Right ventricle myocardium superior (tissue), 1 donor: Measurements from ENCODE around the gene CELF2. TPM values are rescaled to one million over a fixed set of nuclear protein-coding genes. Genes with fewer than 3 reads are reported as not detected.

Source experiments
- ATAC-seq: fragments of 200-7000 bp; cut with Tn5 transposase; one replicate; pipeline ENCODE4 v1.9.1; 2020; ENCODE audit warnings: mild to moderate bottlenecking; ENCODE audit not compliant: poor library complexity
- DNase-seq: peaks from one replicate; pipeline ENCODE4 v3.0.0-alpha.2; 2020
- intact Hi-C: fragments of 100-400 bp; cut with DNase I; formaldehyde crosslinking; loops from one replicate; pipeline ENCODE4 v1.11.2; 2022
- total RNA-seq: library from RNA; stranded (reverse); fragmentation: NEBNext Ultra II Directional; extraction: Animal tissue kit (Norgen Biotek cat#: 25700); gene quantifications from one replicate; pipeline ENCODE4 v1.2.1, GENCODE V29; 2021
- donor health status: DM: no; HTN: yes; CAD: no; lungs with severe emphysema.

The CELF2 gene
- total RNA-seq, 1 donor from 2014 or later: 67.7 TPM

DNA sequence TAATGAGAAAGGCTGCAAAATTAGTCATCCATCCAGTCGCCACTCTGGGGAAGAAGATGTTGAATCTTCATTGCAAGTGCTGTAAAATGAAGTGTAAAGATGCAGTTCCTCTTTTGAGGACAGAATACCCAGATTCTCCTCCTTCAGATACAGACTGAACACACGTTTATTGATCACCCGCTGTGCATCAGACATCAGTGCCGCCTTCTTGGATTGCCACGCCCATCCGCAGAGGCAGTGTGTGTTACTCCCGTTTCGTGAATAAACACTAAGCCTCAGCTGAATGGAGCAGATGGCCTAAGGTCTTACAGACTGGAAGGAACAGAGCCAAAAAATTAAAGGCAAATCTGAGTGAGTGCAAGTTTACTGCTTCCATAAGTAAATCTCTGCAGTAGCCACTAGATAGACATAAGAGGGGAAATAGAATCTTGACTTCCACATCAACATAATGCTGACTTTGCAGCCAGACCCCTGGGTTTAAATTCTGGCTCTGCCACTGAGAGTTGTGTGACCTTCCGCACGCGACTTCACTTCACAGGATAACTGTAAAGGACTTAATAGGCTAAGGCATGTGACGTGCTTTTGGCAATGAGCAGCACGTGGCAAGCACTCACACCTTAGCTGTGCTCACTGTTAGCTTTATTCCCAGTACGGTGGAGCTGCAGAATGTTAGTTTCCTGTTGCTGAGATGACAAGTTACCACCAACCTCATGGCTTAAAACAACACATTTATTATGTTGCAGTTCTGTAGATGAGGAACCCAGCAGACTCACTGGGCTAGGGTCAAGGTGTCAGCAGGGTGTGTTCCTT is 285.9 kb downstream of the CELF2 start:
- intact Hi-C loops: no loop called here

DNA sequence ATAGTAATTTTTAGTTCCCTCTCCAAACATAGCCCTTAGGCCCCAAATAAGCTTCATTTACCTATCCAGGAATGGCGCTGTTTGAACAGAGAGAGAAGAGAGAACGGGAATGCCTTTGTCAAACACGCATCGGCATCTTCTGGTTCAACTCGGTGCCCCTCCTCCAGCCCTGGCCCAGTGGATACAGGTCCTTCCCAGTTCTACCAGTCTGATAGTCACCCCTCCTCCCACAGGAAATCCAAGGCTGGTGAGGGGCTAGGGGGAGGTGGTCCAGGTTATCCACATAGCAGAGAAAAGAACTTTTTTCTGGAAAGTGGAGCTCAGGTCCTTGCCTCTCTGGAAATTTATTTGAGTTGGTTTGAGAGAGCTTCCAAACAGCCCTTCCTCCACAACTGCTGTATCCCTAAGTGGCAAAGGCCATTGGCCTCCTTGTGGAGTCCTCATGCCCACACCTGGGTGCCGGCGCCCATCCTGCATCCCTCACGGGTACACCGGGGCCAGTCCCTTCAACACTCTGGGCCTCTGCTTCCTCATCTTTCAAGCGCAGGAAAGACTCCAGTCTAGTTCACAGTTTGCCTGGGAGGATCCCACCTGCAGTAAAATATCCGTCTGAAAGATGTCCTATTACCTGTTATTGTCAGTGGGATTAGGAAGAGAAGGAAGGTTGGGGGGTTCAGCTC is 287.4 kb downstream of the CELF2 start:
- intact Hi-C loops: no loop called here
- DNase-seq (no peak), ATAC-seq (no peak)

More for the DNA sequence above, 285.9 kb downstream of the CELF2 start:
- DNase-seq (no peak), ATAC-seq (no peak)

DNA sequence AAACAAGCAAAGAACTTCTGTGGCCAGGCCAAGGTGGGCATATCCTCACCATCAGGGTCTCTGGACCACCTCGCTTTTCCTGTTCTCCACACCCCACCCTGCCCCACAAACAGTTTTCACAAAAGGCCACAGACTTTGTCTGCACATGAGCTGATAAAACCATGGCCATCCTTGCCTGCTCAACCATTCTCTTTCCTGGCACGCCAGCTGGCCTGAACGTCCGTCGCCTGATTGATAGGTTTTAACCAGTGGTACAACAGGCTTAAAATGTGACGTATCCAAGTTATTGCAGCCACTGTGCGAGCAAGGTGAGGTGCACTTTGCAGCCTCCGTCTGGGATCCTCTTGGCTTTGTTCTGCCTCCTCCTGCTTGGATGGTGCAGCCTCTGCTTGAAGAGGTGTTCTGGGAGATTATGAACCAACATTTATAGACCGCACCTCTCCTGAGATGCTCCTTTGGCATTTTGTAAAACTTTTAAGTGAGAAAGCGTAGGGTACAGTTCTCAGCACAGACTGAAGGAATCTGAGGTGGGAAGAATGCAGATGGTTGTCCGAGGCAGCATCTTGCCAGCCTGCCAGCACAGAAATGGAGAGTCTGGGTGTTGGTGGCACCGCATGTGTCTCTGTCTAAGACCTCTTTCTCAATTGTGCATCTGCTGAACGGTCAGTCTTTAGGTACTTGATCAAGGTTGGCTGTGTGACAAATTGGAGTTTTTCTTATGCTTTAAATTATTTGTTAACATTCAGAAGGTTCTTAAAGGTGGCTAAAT is 288.3 kb downstream of the CELF2 start:
- DNase-seq (no peak), ATAC-seq (no peak)
- intact Hi-C loops: no loop called here

DNA sequence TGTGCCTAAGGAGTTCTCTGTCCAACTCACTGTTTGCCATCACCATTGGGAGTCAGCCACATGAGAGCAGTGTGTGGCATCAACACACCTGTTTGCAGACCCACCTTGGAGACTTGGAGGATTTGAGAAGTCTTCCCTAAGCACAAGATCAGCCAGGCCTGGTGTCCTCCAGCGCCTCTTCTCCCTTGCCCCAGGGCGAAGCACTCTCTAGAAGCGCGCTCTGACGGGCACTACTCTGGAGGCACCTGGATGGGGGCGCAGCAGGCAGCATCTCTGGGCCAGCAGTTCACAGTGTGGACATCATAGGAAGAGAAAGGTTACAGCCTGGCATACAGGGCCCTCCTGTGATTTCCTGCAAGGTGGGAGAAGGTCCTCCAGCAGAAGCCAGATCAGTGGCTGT is 289.3 kb downstream of the CELF2 start:
- intact Hi-C loops: no loop called here
- DNase-seq (no peak), ATAC-seq (no peak)

DNA sequence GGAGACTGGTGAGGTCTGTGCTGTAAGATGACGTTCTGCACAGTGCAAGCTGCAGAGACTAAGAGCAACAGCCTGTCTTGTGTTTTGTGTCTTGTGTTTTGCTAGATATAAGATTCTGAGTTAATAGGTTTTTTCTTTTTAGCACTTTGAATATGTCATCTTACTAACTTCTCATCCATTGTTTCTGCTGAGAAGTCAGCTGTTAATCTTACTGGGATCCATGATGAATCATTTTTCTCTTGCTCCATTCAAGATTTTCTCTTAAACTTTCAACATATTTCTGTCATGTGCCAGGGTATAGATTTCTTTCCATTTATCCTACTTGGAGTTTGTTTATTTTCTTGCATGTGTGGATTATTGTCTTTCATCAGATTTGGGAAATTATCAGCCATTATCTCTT is 290.3 kb downstream of the CELF2 start:
- DNase-seq (no peak), ATAC-seq (no peak)
- intact Hi-C loops: no loop called here

DNA sequence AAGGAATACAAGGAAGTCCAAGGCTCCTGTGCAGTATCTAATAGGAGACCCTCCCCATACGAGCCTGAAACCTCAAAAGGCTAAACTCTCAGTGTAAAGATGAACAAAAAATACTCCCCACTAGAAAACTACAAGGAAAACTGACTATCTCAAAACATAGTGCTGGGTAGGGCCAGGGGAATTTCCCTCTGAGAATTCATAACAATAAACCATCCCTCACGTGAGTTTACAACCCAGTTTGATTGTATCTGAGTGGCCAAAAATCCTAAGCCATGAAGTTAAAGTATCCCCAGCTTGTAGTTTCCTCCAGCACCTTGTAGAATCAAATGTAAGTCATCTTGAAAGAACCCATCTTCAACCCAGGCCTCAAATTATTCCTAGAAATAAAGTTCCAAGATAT is 293.4 kb downstream of the CELF2 start:
- intact Hi-C loops: no loop called here
- DNase-seq (no peak), ATAC-seq (no peak)

DNA sequence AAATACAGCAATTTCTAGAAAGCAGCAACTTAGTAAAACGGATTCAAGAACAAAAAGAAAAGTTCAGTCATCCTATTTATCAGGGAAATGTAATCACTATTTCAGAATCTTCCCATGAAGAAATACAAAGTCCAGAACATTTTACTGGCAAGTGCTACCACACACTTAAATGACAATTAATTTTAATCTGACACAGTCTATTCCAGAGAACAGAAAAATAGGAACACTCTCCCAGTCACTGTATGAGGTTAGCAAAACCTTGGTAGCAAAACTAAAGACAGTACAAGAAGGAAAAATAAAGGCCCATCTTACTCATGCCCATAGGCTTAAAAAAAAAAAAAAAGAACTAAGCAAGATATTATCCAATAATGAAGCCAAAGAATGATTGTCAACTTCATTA is 295.8 kb downstream of the CELF2 start:
- no peak for DNase-seq
- intact Hi-C loops: no loop called here
- ATAC-seq: no peak

DNA sequence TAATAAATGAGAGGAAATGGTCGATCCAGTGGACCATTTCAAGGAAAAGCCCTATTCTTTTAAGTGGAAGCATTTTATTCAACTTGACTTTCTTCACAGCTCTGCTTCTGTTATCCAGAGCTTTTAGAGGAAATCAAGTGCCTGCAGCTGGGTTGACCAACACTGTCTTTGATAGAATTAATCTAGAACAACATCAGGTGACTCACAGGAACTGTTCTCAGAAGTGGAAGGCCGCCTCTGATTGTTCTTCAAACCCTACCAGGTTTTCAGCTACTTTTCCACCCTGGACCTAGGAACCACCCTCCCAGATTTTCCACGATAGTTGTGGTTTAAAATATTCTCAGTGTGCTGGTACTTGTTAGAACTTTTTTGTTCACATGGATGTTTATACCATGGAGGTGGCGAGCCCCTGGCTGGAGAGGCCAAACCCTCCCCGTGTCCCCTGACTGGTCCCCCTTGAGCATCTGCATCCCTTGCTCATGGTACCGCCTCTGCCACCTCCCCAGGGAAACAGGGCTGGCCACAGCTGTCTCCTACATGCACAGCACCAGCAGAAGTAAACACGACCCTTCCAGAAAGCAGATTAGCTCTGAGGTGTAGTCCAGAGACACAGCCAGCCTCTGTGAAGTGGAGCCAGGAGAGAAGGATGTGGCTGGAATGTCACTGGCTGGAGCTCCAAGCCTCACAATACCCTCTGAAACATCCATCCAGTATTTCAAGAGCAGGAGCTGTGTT is 300.4 kb downstream of the CELF2 start:
- intact Hi-C loops: no loop called here
- no peak for DNase-seq
- ATAC-seq: no peak

DNA sequence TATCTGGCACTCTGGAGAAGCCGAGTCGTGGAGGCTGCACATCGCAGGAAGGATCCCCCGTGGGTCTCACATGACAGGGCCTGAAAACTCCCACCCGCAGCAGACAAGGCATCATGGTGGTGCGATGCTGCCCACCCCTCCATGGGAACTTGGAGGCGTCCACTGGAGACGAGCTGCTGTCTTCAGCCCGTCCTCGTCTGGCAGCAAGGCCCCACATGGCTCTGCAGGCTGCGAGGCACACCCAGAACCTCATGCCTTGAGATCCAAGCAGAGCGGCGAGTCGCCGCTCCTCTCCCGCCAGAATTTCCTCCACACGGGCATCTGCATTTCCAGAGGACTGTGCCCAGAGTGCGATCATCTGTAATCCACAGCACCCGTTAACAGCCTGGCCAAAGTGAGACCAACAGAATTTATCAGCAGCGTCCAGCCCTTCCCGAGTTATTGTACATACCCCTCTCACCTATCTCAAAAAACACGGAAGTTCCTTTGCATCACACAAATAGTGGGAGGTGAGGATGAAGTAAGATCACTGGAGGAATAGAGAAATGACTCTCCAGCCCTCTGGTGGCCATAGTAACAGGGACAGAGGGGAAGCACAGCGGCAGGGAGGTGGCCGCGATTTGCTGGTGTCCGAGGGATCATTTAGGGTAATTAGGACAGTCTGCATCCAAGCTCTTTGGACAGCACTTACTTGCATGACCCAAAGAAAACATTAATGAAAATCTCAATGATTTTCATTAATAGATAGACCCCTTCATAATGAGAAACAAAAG is 301.3 kb downstream of the CELF2 start:
- intact Hi-C loops: no loop called here
- ATAC-seq: no peak
- DNase-seq: no peak

DNA sequence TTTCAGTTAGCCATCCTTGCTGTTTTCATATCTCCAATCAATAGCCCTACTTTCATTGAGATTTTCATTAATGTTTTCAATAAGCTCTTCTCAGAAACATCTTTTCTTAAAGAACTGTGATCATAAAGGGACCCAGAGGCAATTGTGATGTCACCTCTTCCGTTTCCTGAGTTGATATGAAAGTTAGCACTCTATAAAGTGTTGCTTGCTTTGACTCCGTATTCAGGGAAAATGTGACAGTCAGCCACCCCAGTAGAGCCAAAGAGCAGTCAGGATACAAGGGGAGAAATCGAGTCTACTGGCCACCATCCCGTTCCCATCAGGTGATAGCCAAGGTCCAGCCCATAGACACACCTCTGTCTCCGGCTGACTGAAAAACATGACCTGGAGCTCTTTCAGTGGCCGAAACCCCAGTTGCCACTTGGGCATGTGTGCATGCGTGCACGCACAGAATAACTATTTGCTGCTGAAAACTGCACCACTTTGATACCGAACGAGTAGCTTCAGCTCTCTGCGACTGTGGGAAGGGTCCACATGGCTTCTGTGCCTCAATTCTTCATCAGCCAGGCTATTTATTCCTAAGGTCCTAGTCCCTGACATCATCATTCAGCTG is 302.4 kb downstream of the CELF2 start:
- intact Hi-C loops: no loop called here
- DNase-seq: no peak
- no peak for ATAC-seq

DNA sequence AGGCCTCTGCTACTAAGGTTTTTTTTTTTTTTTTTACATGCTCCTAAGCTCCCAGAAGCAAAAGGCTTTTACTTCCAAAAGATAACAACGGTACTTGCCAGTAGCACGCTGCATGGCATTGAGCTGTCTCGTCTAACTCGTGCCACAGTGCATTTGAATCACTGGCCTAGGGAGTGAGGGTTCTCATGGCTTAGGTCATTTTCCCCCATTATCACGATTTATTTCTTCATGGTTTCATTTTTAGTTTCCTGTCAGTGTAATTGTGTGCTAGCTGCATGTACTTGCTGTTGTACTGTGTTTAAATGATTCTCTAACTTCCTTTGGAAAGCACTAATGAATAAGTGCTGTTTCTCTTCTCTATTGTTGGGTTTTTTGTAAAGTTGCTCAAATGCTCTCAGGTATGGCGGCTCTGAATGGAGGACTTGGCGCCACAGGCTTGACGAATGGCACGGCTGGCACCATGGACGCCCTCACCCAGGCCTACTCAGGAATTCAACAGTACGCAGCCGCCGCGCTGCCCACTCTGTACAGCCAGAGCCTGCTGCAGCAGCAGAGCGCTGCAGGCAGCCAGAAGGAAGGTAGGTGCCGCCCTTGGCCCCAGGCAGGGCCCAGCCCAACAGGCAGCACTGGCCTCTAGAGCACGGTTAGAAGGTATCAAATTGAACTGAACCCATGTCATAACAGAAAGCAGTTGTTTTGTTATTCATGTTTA is 303.3 kb downstream of the CELF2 start:
- DNase-seq: no peak
- no peak for ATAC-seq
- intact Hi-C loops: no loop called here

DNA sequence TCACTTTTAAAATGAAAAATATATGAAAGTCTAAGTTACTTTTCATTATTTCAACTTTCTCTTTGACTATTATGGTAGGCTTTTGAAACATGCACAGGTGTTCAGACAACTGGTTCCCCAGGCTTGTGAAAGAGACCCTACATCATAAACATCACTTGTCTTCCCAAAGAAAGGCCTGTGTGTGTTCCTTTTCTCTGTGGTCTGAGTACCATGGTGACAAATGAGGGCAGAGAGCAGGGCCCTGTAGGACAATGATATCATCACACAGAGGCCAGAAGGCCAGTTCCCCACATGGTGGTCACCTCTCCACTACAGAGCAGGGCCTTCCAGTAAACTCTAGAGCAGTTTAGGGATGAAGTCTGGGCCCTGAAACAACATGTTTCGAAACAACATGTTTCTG is 305.0 kb downstream of the CELF2 start:
- intact Hi-C loops: no loop called here

DNA sequence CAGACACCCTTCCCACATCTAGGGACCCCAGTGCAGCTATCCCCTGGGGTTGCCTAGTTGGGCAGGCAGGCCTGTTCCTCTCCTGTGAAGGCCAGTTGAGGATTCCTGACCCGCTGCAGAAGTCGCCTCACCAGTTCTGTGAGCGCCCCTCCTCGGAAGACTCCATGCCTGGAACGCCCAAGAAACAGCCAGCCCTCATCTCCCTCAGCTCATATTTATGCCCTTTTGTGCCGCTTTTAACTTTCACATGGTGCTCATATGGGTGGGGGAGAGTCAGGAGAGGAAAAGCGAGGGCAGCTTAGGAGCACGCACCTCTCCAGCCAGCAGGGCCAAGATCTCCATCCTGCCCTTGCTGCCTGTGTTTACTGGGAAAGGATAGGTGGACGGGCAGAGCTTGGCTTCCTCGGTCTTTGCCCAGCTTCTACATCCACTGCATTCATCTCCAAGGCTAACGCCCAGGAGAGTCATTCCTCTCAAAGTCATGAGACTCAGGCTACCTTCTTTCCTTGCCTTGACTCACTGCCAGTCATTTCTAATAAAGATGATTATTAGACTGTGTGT is 307.2 kb downstream of the CELF2 start:
- DNase-seq (no peak), ATAC-seq (no peak)
- intact Hi-C loops: no loop called here

More for the DNA sequence above, 305.0 kb downstream of the CELF2 start:
- DNase-seq: no peak
- no peak for ATAC-seq

DNA sequence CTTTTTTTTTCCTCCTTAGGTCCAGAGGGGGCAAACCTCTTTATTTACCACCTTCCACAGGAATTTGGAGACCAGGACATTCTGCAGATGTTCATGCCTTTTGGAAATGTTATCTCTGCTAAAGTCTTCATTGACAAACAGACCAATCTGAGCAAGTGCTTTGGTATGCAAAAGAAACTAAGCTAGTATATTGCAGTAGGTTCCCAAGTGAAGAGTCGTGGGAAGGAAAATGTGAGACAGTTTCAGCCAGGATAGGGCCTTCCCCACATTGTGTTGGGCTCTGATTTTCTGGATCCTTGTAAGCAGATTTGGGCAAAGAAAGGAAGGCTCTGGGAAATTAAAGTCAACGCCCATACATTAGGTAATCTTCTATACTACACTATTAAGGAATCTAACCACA is 308.1 kb downstream of the CELF2 start:
- ATAC-seq (no peak), DNase-seq (no peak)
- intact Hi-C loops: no loop called here

DNA sequence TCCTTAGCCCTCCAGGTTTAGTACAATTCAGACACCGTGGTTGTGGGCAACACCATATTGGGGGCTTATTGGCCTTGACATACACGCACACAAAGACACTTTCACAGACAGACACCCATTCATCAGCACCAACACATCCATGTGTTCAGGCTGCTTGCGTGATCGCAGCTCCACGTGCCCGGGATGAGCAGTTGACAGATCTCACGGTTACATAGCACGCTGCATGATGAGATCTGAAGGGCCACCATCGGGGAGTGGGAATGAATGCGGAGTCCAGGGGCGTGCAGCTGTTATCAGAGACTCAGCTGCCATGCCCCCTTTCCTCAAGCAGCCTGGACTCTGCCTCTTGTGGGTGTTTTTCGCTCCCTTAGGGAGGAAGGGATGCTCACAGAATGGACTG is 308.6 kb downstream of the CELF2 start:
- ATAC-seq (no peak), DNase-seq (no peak)
- intact Hi-C loops: no loop called here

DNA sequence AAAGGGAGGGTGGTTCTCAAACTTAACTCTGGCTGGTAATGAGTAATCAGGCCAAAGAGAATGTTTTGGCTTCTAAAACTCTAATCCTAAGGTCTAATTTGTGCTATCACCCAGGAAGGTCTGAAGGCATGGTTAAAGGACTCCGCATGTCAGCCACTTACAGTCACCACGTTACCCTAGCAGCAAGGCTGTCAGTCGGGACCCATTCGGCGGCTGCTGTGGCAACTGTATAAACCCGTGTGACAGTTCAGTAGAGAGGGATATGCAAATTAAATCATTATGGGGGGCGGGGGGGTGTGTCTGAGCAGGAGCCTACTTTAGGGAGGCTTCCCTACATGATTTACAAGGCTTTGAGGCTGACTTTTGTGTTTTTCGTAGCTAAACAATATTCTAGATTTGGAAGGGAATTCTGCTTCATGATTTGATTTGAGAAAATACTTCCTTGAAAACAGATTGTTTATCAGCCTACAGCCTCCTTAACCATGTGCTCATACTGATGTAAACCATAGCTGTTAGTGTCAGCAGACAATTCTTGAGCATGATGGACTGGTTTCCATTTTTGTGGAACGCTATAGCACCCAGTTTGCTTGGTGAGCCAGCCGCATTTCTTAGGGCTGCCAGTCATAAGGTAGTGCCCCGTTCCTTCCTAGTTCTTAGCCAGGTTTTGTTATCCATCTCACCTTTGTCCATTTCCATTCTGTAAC is 309.4 kb downstream of the CELF2 start:
- intact Hi-C loops: no loop called here
- DNase-seq (no peak), ATAC-seq (no peak)
